Naive B cell (primary cell): Measurements from ENCODE around the gene KCNAB1. TPM values are rescaled to one million over a fixed set of nuclear protein-coding genes. Genes with fewer than 3 reads are reported as not detected.
"Not testable (repeated sequence)": the region's sequence is repeated elsewhere in the genome, so short reads cannot be mapped to it uniquely, and the experiment has no call there.

Source experiments
- ATAC-seq, 2 donors: fragments of 150-1000 bp; cut with Tn5 transposase; 2 replicates each; pipeline ENCODE4 v1.10.0; 2021; ENCODE audit warnings: low read depth in 2 of 2, mild to moderate bottlenecking in 2 of 2, moderate library complexity in 2 of 2
- DNase-seq: peaks from one replicate; pipeline ENCODE4 v3.0.0; 2022
- H3K27ac Mint-ChIP-seq, 6 donors: one replicate each; pipeline ENCODE4 v1.8.0; 2020 to 2022; ENCODE audit warnings: mild to moderate bottlenecking in 6 of 6, mixed read lengths in 6 of 6, moderate library complexity in 5 of 6, inconsistent platforms in 2 of 6
- H3K27me3 Mint-ChIP-seq, 3 donors: one replicate each; pipeline ENCODE4 v1.8.0; 2021 to 2022; ENCODE audit warnings: mixed read lengths in 3 of 3, mild to moderate bottlenecking in 1 of 3
- H3K36me3 Mint-ChIP-seq, 2 donors: one replicate each; pipeline ENCODE4 v1.8.0; 2020 to 2022; ENCODE audit warnings: mixed read lengths in 2 of 2, inconsistent platforms in 1 of 2, mild to moderate bottlenecking in 1 of 2
- H3K4me1 Mint-ChIP-seq, 3 donors: one replicate each; pipeline ENCODE4 v1.8.0; 2020 to 2022; ENCODE audit warnings: mixed read lengths in 3 of 3, inconsistent platforms in 1 of 3, mild to moderate bottlenecking in 1 of 3, moderate library complexity in 1 of 3
- H3K4me3 Mint-ChIP-seq, 8 donors: one replicate each; pipeline ENCODE4 v1.8.0; 2020 to 2022; ENCODE audit warnings: mild to moderate bottlenecking in 8 of 8, mixed read lengths in 8 of 8, moderate library complexity in 8 of 8, inconsistent platforms in 2 of 8
- H3K9me3 Mint-ChIP-seq, 7 donors: one replicate each; pipeline ENCODE4 v1.8.0; 2020 to 2022; ENCODE audit warnings: mixed read lengths in 7 of 7, mild to moderate bottlenecking in 5 of 7, inconsistent platforms in 2 of 7, moderate library complexity in 1 of 7
- polyA plus RNA-seq, 6 donors: library from polyadenylated mRNA; unstranded; fragments of 300-500 nt; fragmentation: Illumina TruSeq; gene quantifications; one replicate each; pipeline ENCODE4 v1.2.3, GENCODE V29; 2021; ENCODE audit warnings: low read depth in 6 of 6

Gene KCNAB1
- polyA plus RNA-seq, 6 donors from 2014 or later: 0.05 to 0.30 (median 0.19) TPM; not detected in 1

DNA sequence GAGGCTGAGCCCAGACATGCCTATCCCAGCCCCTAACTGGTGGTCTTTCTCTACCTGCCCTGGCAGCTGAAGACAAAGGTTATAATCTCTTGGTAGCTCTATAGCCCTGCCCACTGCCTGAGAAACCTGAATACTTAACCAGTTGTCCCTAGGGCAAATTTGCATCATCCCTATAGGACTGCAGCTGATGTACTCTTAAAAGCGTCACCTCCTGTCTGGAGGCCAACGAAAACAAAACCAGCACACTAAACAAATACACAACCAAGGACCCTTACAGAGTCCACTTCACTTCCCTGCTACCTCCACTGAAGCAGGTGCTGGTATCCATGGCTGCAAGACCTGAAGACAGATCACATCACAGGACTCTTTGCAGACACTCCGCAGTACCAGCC, 98.0 kb downstream of the KCNAB1 start:
- Mint-ChIP-seq H3K36me3 (no peaks in the 10 kb centered on the region), H3K27ac (no peak overlapping the region)

GRCh38 chr3:156222381-156222780, 102.0 kb downstream of the KCNAB1 start:
- DNase-seq, H3K4me3 Mint-ChIP-seq, H3K27ac Mint-ChIP-seq, ATAC-seq, H3K4me1 Mint-ChIP-seq, H3K36me3 Mint-ChIP-seq: not testable (repeated sequence)
- peaks cover 0 to 31% (median 15%) of the 10 kb centered on the region in 7 donors for H3K9me3 Mint-ChIP-seq
- H3K27me3 Mint-ChIP-seq: peaks cover 7 to 25% (median 11%) of the 10 kb centered on the region in 3 donors

More for the DNA sequence above, 98.0 kb downstream of the KCNAB1 start:
- no peak for DNase-seq
- no peak for ATAC-seq
- H3K27me3 Mint-ChIP-seq: peaks cover 17 to 18% (median 18%) of the 10 kb centered on the region in 3 donors
- peaks cover 0 to 31% (median 16%) of the 10 kb centered on the region in 7 donors for H3K9me3 Mint-ChIP-seq
- no peak overlapping the region for H3K4me3 Mint-ChIP-seq
- H3K4me1 Mint-ChIP-seq: no peaks in the 10 kb centered on the region

DNA sequence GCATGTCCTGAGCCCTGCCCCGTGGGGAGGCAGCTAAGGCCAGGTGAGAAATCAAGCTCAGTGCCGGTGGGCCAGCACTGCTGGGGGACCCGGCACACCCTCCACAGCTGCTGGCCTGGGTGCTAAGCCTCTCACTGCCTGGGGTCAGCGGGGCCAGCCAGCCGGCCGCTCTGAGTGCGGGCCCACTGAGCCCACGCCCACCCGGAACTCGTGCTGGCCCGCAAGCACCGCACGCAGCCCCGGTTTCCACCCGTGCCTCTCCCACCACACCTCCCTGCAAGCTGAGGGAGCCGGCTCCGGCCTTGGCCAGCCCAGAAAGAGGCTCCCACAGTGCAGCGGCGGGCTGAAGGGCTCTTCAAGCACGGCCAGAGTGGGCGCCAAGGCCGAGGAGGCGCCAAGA, 103.7 kb downstream of the KCNAB1 start:
- H3K27ac Mint-ChIP-seq, ATAC-seq, H3K36me3 Mint-ChIP-seq, H3K4me1 Mint-ChIP-seq, H3K4me3 Mint-ChIP-seq, DNase-seq: not testable (repeated sequence)
- H3K27me3 Mint-ChIP-seq: peaks cover 0 to 25% (median 11%) of the 10 kb centered on the region in 3 donors
- H3K9me3 Mint-ChIP-seq: peaks cover 0 to 31% (median 11%) of the 10 kb centered on the region in 7 donors

DNA sequence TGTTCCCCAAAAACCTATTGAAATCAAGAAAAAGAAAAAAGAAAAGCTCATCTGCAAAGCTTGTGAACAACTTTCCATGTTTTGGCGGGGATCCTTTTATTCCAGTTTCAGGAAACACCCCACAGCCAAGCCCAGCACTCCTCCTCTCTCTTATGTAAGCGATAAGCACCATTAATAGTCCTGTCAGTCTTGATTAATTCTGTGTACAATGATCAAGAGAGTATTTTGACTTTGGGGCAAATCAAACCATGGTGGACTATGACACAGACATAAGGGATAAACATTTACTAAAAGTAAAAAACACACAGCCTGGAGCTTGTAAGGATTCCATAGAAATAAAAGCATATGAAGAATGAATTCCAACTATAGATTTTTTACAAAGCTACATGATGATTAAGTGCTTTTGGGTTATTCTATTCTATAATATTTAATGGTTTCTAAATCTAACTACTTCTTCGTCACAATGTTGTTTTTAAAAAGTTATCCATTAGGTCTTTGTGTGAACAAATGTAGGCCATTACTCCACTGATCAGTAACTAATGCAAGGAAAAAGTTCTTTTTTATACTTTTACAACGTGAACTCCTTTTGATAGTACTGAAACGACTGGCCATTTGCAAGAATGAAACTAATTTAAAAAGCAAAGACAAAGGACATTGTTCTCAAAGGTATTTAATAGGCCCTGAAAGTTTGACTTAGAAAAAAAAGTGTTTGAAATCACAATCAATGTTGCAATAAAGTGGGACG, 106.5 kb downstream of the KCNAB1 start:
- no peak overlapping the region for H3K4me3 Mint-ChIP-seq

DNA sequence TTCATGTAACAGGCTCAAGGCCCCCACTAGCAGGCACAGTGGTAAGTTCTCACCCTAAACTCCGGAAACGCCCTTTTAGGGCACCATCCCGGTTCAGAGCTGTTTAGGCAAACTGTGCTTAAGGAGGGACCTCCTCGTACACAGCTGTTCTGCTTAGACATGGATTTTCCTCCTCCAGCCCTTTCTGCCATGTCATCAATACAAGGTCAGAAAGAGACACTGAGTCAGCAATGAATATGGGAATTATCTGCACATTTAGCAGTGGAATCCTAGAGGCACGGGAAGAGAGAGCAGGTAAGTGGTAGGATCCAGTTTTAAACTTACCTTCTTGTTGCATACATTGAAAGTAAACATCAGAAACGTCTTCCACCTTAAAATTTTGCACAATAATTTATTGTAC, 107.3 kb downstream of the KCNAB1 start:
- Mint-ChIP-seq H3K4me3 (no peak overlapping the region), H3K4me1 (no peaks in the 10 kb centered on the region), H3K27ac (no peak overlapping the region), H3K36me3 (no peaks in the 10 kb centered on the region), H3K9me3 (peaks cover 0 to 7% (median 0%) of the 10 kb centered on the region in 7 donors), H3K27me3 (peaks cover 10 to 15% (median 10%) of the 10 kb centered on the region in 3 donors)
- no peak for ATAC-seq
- no peak for DNase-seq

More for the DNA sequence above, 106.5 kb downstream of the KCNAB1 start:
- Mint-ChIP-seq H3K4me1 (no peaks in the 10 kb centered on the region), H3K9me3 (peaks cover 0 to 15% (median 0%) of the 10 kb centered on the region in 7 donors), H3K27ac (no peak overlapping the region), H3K27me3 (peaks cover 10 to 18% (median 14%) of the 10 kb centered on the region in 3 donors), H3K36me3 (no peaks in the 10 kb centered on the region)
- DNase-seq (no peak), ATAC-seq (no peak)

- DNase-seq (no peak), ATAC-seq (no peak)
- Mint-ChIP-seq H3K4me3 (no peak overlapping the region), H3K9me3 (peaks cover 0 to 7% (median 0%) of the 10 kb centered on the region in 7 donors), H3K4me1 (no peaks in the 10 kb centered on the region), H3K36me3 (no peaks in the 10 kb centered on the region), H3K27ac (no peak overlapping the region), H3K27me3 (peaks cover 18 to 30% (median 24%) of the 10 kb centered on the region in 3 donors)
Observed at GRCh38 chr3:156230278-156230900, 110.0 kb downstream of the KCNAB1 start.

DNA sequence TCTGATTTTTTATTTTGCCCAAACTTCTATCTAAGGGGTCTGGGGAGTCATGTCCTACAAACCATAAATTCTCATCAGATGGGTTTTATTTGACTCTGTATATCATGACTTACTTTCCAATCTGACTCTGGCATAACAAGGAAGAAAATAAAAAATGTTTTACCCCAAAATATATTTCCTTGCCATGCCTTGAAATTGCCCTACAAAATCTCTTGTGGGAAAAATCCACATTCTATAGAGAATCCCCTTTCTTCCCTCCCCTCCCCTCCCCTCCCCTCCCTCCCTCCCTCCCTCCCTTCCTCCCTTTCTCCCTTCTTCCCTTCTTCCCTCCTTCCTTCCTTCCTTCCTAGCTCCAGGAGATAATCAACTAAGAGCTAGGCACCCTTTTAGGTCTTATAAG, 110.8 kb downstream of the KCNAB1 start:
- not testable (repeated sequence) for H3K9me3 Mint-ChIP-seq, H3K36me3 Mint-ChIP-seq, H3K4me3 Mint-ChIP-seq, DNase-seq, ATAC-seq, H3K4me1 Mint-ChIP-seq, H3K27ac Mint-ChIP-seq
- peaks cover 15 to 30% (median 25%) of the 10 kb centered on the region in 3 donors for H3K27me3 Mint-ChIP-seq

DNA sequence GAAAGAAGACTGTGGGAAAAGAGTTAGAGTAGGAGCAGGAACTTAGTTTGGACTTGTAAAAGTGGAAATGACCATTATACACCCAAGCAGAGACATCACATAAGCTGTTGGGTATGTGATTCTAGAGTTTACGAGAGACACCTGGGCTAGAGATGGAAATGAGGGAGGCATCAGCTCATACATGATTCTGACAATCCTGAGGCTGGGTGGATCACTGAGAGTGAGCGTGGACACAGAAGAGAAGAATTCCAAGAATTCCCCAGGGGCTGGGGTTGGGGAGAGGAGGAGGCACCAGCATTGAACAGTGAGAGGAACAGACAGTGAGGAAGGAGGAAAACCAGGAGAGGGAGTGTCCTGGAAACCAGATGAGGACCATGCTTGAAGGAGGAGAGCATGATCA, 113.5 kb downstream of the KCNAB1 start:
- Mint-ChIP-seq H3K4me3 (peak overlapping the region in 1 of 8 donors; percentile 55), H3K4me1 (no peaks in the 10 kb centered on the region), H3K27ac (no peak overlapping the region), H3K36me3 (no peaks in the 10 kb centered on the region), H3K9me3 (peaks cover 0 to 7% (median 3%) of the 10 kb centered on the region in 7 donors), H3K27me3 (peaks cover 20 to 35% (median 25%) of the 10 kb centered on the region in 3 donors)
- no peak for ATAC-seq
- DNase-seq: no peak

- no peaks in the 10 kb centered on the region for H3K36me3 Mint-ChIP-seq
Observed at GRCh38 chr3:156236556-156237260, 116.3 kb downstream of the KCNAB1 start.

GRCh38 chr3:156240642-156241041, 120.3 kb downstream of the KCNAB1 start:
- Mint-ChIP-seq H3K9me3 (peaks cover 0 to 3% (median 0%) of the 10 kb centered on the region in 7 donors), H3K27ac (no peak overlapping the region), H3K36me3 (no peaks in the 10 kb centered on the region), H3K4me1 (no peaks in the 10 kb centered on the region), H3K4me3 (no peak overlapping the region), H3K27me3 (peaks cover 0 to 16% (median 10%) of the 10 kb centered on the region in 3 donors)
- DNase-seq: no peak
- no peak for ATAC-seq

More at GRCh38 chr3:156236556-156237260, 116.3 kb downstream of the KCNAB1 start:
- DNase-seq (no peak), ATAC-seq (no peak)
- Mint-ChIP-seq H3K9me3 (peaks cover 0 to 7% (median 3%) of the 10 kb centered on the region in 7 donors), H3K27me3 (peaks cover 14 to 22% (median 16%) of the 10 kb centered on the region in 3 donors), H3K27ac (no peak overlapping the region), H3K4me1 (no peaks in the 10 kb centered on the region), H3K4me3 (no peak overlapping the region)

GRCh38 chr3:156246961-156247725, 126.8 kb downstream of the KCNAB1 start:
- Mint-ChIP-seq H3K4me1 (no peaks in the 10 kb centered on the region), H3K9me3 (peaks cover 0 to 4% (median 0%) of the 10 kb centered on the region in 7 donors), H3K4me3 (no peak overlapping the region), H3K27ac (no peak overlapping the region), H3K36me3 (no peaks in the 10 kb centered on the region), H3K27me3 (peaks cover 11 to 17% (median 17%) of the 10 kb centered on the region in 3 donors)
- DNase-seq (no peak), ATAC-seq (no peak)

- Mint-ChIP-seq H3K27ac (no peak overlapping the region), H3K4me1 (no peaks in the 10 kb centered on the region), H3K9me3 (peaks cover 0 to 4% (median 0%) of the 10 kb centered on the region in 7 donors), H3K4me3 (no peak overlapping the region), H3K27me3 (peaks cover 7 to 12% (median 11%) of the 10 kb centered on the region in 3 donors), H3K36me3 (no peaks in the 10 kb centered on the region)
- ATAC-seq: no peak
- no peak for DNase-seq
Observed at GRCh38 chr3:156250550-156250949, 130.2 kb downstream of the KCNAB1 start.

DNA sequence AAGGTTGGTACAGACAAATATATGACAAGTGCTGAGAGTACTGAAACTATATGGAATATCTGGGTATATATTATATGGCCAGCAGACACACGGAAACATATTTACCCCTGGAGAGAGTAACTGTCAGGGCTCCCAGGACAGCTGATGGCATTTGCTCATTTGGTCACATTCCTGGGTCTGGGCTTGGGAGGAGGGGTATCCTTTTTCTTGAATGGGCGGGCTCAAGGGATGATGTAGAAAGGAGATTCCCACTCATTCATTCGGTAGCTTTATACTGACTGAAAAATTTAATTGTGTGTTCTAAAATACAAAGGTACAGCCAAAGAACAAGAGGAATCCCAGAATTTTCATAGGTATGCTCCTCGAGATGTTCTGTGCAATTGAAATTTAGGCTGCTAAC, 131.0 kb downstream of the KCNAB1 start:
- DNase-seq (no peak), ATAC-seq (no peak)
- Mint-ChIP-seq H3K4me1 (no peaks in the 10 kb centered on the region), H3K27ac (peak overlapping the region in 1 of 6 donors; percentile 36), H3K4me3 (no peak overlapping the region), H3K36me3 (no peaks in the 10 kb centered on the region), H3K9me3 (peaks cover 0 to 4% (median 0%) of the 10 kb centered on the region in 7 donors), H3K27me3 (peaks cover 7 to 12% (median 11%) of the 10 kb centered on the region in 3 donors)
